Right hindlimb (tissue), 1 donor: ENCODE measurements around the gene MCAT.

Experiments used
- DNase-seq: peaks from one replicate; pipeline ENCODE4 v3.0.0-alpha.2; 2018

MCAT gene

DNA sequence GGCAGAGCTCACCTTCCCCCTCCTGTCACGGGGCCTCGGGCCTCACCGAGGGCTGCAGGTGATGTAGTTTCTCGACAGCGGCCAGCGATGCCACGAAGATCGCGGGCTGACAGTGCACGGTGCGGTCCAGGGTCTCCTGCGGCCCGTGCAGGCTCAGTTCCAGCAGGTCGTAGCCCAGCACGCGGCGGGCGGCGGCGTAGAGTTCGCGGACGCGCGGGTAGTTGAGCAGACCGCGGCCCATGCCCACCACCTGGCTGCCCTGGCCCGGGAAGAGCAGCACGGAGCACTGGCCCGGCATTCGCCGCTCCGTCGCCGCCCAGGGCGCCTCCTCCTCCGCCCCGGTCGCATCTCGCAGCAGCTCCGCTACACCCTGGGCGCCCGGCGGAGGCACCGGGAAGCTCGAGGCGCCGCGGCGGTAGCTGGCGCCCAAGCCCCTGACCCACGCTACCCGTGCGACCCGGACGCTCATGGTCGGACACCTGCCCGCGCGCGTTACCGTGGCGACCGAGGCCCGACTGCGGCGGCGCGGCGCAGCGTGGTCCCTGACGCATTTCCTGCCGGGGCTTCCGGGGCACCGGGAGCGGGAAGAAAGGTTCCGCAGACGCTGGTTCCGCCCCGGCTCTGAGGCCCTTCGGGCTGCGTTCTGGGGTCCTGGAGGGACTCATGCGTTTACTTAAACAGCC lies at the start of gene MCAT:
Gene MCAT (minus strand): TSS at position 519 of the 683 bp plus-strand sequence. CDS start 50 bp downstream, at position 469.
- peak; percentile 90 for DNase-seq

- DNase-seq = no peak
Observed at GRCh38 chr22:43191831-43192230, 48.6 kb upstream of the MCAT start.

DNA sequence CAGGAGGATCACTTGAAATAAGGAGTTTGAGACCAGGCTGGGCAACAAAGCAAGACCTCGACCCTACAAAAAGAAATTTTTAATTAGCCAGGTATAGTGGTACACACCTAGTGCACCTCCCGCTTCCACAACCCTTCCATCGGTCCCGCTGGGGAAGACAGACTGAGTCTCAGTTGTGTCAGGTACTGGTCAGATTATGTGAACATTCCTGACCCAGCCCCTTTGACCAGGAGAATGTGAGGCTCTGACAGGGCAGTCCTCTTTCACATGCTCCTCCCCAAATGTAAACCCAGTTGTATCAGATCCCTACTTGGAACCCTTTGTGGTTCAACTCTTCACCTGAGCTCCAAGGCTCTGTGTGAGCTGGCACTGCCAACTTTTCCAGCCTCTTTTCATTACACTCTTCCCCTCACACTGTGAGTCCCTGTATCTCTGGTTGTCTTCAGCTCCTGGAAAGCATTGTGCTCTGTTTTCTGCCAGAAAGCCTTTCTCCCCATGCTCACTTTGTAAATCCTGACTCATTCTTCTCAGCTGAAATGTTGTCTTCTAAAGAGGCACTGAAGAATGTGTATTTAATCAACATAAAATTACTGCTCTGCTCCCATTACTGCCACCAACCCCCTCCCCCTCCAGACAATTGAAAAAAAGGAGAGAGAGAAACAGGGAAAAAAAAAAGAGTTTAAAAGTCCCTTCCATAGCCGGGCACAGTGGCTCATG lies 45.8 kb upstream of the MCAT start:
- no peak for DNase-seq

GRCh38 chr22:43187171-43188099 lies 44.2 kb upstream of the MCAT start:
- peak; percentile 98 for DNase-seq

DNA sequence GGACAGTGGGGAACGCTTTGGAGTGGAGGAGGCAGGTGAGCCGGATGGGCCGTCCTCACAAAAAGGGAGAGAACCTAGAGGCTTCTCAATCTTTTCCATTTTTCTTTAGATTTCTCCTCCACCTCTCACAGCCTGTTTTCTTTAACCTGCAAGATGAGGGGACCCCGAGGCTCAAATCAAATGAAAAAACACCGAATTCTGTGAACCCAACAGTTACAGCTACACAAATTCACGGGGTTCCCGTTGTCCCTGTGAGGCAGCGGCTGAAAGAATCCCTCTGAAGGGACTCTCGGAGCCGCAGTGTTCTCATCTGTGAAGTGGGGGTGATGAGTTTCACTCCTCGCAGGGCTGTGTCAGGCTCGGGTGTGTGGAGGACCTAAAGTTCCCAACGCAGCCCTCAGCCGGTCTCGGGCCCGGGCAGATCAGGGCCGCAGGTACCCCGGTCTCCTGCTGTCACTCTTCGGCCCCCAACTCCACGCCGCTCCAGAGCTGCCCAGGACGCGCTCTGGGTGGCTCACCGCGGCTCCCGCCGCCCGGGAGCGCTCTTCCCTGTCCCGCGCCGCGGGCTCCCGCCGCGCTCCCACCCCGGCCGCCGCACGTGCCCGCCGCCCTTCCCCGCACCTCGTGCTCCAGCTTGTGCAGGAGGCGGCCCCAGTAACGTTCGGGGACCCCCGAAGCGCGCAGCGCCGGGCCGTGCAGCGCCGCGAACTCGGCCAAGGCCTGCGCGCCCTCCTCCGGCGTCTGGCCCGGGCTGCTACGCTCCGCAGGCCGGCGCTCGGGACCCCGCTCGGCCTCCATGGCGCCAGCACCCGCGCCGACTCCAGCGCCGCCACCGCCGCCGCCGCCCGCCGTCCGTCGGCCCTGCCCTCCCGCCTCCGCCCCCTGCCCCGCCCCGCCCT lies 43.3 kb upstream of the MCAT start, which contains the start of gene TTLL12:
Gene TTLL12 (minus strand): TSS at position 863 of the 899 bp plus-strand sequence. CDS start 65 bp downstream, at position 798.
- peak; percentile 76 for DNase-seq

- peak; percentile 48 for DNase-seq
Observed at GRCh38 chr22:43185860-43186261, 42.7 kb upstream of the MCAT start.

- no peak for DNase-seq
Observed at GRCh38 chr22:43183496-43184277, 40.5 kb upstream of the MCAT start.

DNA sequence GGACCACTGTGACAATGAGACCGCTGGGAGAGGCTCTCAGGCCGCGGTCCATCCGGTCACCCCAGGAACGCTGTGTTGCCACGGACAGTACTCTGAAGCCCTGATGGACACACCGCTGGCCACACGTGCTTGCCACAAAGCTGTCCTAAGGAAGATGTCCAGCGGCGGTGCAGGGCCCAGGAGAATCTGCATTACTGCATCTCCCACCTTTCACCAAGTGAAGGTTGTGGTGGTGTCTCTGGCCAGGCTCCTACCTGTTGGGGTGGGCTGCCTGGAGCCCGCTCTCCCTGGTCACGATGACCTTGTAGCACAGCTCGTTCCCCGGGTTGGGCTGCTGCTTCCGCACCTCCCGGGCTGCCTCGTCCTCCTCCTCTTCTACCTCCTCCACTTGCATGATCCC lies 39.5 kb upstream of the MCAT start:
- DNase-seq = no peak

- no peak for DNase-seq
Observed at GRCh38 chr22:43182118-43182517, 38.9 kb upstream of the MCAT start.

DNA sequence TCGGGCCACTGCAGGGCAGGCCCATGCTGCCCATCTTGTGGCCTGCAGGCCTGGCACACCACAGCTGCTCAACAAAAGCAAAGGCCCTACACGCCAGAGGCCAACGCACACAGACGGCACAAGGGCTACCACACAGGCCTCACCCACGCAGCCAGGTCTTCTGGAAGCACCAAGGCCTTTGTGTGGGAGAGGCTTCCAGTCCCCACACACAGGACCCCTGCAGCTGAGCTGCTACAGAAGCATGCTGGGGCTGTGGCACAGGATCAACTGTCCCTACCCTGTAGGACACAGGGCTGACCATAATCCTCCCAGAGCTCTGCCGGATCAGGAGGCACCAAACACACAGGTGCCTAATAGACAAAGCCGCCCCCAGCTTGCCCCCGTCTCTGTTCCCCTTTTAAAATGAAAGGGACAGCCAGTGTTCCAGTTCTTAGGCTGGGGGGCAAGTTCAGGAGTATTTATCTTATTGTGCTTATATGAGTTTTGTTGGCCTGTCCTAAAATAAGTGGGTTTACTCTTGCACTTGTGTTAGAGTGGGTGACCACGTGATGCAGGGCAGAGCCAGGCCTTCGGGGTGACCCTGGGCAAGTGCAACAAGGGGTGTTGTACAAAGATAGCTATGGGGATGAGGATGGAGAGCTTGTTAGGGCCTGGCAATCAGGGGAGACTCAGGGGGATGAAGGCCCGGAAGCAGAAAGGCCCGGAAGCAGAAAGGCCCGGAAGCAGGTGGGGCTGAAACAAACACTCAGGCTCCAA lies 38.3 kb upstream of the MCAT start:
- no peak for DNase-seq

DNA sequence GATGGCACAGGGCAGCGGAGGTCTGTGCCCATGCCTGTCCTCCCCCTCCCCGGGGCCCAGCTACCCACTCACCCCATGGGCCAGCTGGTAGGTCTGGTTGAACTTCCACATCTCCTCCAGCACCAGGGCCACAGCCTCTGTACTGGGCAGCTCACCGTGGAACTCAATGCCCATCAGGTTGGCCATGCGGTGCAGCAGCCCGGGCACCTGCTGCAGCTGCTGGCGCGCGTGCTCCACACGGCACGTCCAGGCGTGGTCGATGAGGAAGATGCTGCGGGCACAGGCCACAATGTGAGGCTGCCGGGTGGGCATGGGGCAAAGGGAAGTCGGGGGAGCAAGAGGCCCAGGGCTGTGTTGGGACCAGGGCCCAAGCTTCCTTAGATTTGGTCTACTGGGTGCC lies 37.5 kb upstream of the MCAT start:
- no peak for DNase-seq

DNA sequence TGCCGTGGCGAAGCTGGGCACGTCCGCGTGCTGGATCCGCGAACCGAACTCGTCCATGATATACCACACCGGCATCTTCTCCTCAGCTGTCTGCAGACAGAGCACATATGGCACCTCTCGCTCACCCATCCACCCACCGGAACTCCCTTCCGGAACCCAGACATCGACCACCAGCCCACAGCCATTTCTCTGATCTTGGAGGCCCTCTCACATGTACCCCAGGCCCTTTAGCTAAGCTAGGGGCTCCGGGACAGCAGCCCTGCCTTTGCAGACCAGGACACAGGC lies 36.7 kb upstream of the MCAT start:
- DNase-seq = no peak

- no peak for DNase-seq
Observed at GRCh38 chr22:43179146-43179910, 36.1 kb upstream of the MCAT start.

DNA sequence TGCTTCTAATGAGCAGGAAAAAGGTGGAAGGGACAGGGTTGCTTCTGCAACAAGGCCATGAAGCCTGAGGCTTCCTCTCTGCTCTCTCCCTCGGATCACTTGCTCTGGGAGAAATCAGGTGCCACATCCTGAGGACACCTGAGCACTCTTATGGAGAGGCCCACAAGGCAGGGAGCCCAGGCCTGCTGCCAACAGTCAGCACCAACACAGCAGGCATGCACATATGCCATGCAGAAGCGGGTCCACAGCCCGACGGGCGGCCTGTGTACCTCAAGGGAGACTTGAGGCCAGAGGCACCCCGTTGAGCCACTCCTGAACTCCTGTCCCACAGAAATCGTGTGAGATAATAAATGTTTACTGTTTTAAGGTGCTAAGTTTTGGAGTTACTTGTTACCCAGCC lies 34.3 kb upstream of the MCAT start:
- no peak for DNase-seq

DNA sequence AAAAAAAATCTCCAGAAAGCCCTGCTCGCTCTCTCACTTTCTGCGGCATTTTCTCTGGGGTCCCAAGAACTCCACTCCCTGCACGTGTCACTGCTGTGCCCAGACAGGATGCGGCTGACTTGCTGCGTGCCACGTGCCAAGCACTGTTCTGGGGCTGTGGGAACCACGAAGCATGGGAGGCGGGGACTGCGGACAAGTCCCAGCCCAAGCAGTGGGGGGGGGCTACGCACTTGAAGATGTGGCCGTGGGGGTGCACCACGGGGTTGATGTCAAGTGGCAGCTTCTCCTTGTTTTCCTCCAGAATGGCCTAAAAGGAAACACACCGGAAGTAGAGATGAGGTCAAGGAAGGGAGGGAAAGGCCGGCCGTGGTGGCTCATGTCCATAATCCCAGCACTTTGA lies 32.9 kb upstream of the MCAT start:
- DNase-seq = no peak

DNA sequence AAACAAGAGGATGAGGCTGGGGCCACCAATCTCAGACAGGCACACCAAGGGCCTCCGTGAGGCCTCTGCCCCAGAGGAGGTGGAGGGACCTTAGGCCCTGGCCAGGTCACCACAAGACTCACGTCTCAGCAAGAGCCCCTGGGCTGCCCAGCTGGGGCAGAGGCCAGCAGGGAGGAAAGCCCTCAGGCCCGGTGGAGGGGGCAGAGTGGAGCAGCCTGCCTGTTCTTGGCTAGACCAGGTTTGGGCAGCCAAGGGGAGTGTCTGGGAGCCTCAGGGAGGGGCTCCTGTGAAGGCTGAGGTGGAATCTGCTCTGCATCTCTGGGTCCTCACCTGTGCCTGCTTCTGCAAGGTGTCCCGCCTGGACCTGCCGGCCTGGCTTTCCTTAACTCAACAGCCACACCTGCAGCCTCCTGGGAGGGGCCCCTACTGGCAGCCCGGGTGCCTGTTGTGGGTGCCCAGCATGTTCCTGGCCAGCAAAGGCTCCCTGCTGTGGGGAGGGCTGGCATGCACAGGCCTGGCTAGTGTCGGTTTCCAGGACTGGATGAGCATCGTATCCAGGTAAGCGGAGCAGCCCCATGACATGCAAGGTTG lies 31.8 kb upstream of the MCAT start:
- DNase-seq = no peak

- no peak for DNase-seq
Observed at GRCh38 chr22:43173976-43174720, 30.9 kb upstream of the MCAT start.

DNA sequence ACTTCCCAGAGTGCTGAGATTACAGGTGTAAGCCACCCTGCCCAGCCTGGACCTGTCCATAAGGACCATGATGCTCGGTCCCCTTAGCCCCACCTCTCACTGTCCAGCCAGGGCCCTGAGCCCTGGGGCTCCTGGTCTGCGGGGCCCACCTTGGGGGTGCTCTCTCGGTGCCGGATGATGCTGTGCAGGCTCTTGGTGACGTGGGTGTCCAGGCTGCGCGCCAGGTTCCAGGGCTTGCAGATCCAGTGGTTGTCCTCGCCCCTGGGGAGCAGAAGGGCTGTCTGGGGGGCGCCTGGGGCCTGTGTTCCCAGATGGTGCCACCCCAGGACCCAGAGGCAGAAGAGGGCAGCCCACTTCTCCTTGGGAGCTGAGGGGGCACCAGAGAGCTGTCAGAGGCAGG lies 30.4 kb upstream of the MCAT start:
- DNase-seq = no peak

- DNase-seq = no peak
Observed at GRCh38 chr22:43172191-43172590, 29.0 kb upstream of the MCAT start.
